PC-3 (cell line): ENCODE results near the gene TAF1A.

Source experiments
- EZH2 ChIP-seq: fragments of 300-600 bp; sonication (generic); IDR thresholded peaks from one replicate; pipeline ENCODE4 v1.6.1; 2017; ENCODE audit warnings: antibody characterized with exemption, mild to moderate bottlenecking, low read length; ENCODE audit not compliant: unreplicated experiment
- EZH2phosphoT487 ChIP-seq: fragments of 300-600 bp; sonication (generic); IDR thresholded peaks from 2 replicates; pipeline ENCODE4 v1.6.1; 2018; ENCODE audit warnings: mild to moderate bottlenecking, antibody characterized with exemption, low read length, borderline replicate concordance
- TF ChIP-seq, protein P1 (sequence below): fragments of 300-600 bp; sonication (generic); conservative IDR thresholded peaks from 2 replicates; pipeline ENCODE4 v1.5.1; 2017; ENCODE audit warnings: antibody characterized with exemption, low read depth, mild to moderate bottlenecking, low read length

DNA sequence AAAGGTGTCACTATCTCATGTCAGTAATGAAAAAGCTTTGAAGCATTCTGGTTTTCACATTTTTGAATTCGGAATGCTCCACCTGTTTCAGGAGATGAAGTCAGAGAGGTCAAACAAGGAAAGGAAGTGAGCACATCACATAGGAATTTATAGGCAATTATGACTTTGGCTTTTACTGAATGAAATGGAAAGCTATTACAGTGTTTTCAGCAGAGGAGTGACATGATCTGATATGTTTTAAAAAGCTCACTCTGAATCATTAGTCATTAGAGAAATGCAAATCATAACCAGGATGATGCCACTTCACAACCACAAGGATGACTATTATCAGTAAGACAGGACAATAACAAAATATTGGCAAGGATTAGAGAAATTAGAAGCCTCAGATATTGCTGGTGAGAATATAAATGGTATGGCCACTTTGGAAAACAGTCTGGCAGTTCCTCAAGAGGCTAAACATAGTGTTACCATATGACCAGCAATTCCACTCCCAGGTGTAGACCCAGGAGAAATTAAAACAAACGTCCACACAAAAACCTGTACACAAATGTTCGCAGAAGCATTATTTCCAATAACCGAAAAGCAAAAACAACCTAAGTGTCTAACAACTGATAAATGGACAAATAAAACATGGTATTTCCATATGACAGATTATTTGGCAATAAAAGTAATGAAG, 7.5 kb downstream of the TAF1A start:
- TF ChIP-seq, protein P1, sequence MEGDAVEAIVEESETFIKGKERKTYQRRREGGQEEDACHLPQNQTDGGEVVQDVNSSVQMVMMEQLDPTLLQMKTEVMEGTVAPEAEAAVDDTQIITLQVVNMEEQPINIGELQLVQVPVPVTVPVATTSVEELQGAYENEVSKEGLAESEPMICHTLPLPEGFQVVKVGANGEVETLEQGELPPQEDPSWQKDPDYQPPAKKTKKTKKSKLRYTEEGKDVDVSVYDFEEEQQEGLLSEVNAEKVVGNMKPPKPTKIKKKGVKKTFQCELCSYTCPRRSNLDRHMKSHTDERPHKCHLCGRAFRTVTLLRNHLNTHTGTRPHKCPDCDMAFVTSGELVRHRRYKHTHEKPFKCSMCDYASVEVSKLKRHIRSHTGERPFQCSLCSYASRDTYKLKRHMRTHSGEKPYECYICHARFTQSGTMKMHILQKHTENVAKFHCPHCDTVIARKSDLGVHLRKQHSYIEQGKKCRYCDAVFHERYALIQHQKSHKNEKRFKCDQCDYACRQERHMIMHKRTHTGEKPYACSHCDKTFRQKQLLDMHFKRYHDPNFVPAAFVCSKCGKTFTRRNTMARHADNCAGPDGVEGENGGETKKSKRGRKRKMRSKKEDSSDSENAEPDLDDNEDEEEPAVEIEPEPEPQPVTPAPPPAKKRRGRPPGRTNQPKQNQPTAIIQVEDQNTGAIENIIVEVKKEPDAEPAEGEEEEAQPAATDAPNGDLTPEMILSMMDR = no peak
- TF ChIP-seq EZH2 = no peak
- TF ChIP-seq EZH2phosphoT487 = no peak
